NOMO-1 treated with DMSO at 0.1 percent for 48 hours (cell line): ENCODE results near the gene YY2.
"Not testable (repeated sequence)": the region's sequence is repeated elsewhere in the genome, so short reads cannot be mapped to it uniquely, and the experiment has no call there.

Experiments used
- DNase-seq: peaks from one replicate; lab custom pipeline; 2025; ENCODE audit not compliant: unreplicated experiment; lab: John Stamatoyannopoulos, UW

YY2 gene

GRCh38 chrX:21855937-21856415 is at the start of gene YY2:
Gene YY2, plus strand, starts transcription at chrX:21855987. Its CDS starts 498 bp downstream, at chrX:21856485.
- no peak for DNase-seq

GRCh38 chrX:21806691-21807090 is 49.1 kb upstream of the YY2 start:
- DNase-seq: no peak

- no peak for DNase-seq
Measured at GRCh38 chrX:21811832-21812231, 44.0 kb upstream of the YY2 start.

- DNase-seq: no peak
Measured at GRCh38 chrX:21812628-21813027, 43.2 kb upstream of the YY2 start.

GRCh38 chrX:21813612-21814368 is 42.0 kb upstream of the YY2 start:
- no peak for DNase-seq

- no peak for DNase-seq
Measured at GRCh38 chrX:21816136-21816535, 39.7 kb upstream of the YY2 start.

GRCh38 chrX:21820170-21820569 is 35.6 kb upstream of the YY2 start:
- DNase-seq: not testable (repeated sequence)

- DNase-seq: no peak
Measured at GRCh38 chrX:21821875-21822274, 33.9 kb upstream of the YY2 start.

- DNase-seq: no peak
Measured at GRCh38 chrX:21831496-21831895, 24.3 kb upstream of the YY2 start.

- DNase-seq: no peak
Measured at GRCh38 chrX:21837056-21837455, 18.7 kb upstream of the YY2 start.

- peak; percentile 6 for DNase-seq
Measured at GRCh38 chrX:21838937-21839333, 16.9 kb upstream of the YY2 start.

GRCh38 chrX:21839334-21840192 is 16.2 kb upstream of the YY2 start, which contains the start of gene MBTPS2:
Gene MBTPS2, plus strand, starts transcription at chrX:21839617. Its CDS starts 118 bp downstream, at chrX:21839735.
- DNase-seq: peak; percentile 64

- DNase-seq: peak; percentile 2
Measured at GRCh38 chrX:21840193-21840545, 15.6 kb upstream of the YY2 start.

GRCh38 chrX:21843179-21843578 is 12.6 kb upstream of the YY2 start:
- DNase-seq: no peak

- no peak for DNase-seq
Measured at GRCh38 chrX:21845096-21845495, 10.7 kb upstream of the YY2 start.

GRCh38 chrX:21847342-21847741 is 8.4 kb upstream of the YY2 start:
- no peak for DNase-seq

- no peak for DNase-seq
Measured at GRCh38 chrX:21853578-21853977, 2.2 kb upstream of the YY2 start.

- DNase-seq: no peak
Measured at GRCh38 chrX:21856504-21856903, 717 bp downstream of the YY2 start.

GRCh38 chrX:21863241-21863640 is 7.5 kb downstream of the YY2 start:
- DNase-seq: no peak

- DNase-seq: no peak
Measured at GRCh38 chrX:21865436-21865835, 9.6 kb downstream of the YY2 start.

GRCh38 chrX:21870494-21870893 is 14.7 kb downstream of the YY2 start:
- DNase-seq: no peak
